K562 (cell line): ENCODE results near the gene RIT1. TPM values are rescaled to one million over a fixed set of nuclear protein-coding genes. Genes with fewer than 3 reads are reported as not detected.

Experiments used
- BRF1 ChIP-seq: IDR thresholded peaks from 3 replicates; pipeline ENCODE4 v1.6.1; 2011; ENCODE audit warnings: borderline replicate concordance, mild to moderate bottlenecking; ENCODE audit not compliant: insufficient read length; ENCODE audit errors: extremely low read depth
- ELF4 ChIP-seq: fragments of 450-650 bp; formaldehyde crosslinking; IDR thresholded peaks from 2 replicates; pipeline ENCODE4 v1.4.0; 2022; ENCODE audit warnings: missing genetic modification characterization
- FOSL1 ChIP-seq: fragments of 200-800 bp; sonication (Bioruptor generic); conservative IDR thresholded peaks from 2 replicates; pipeline ENCODE4 v1.6.1; 2016; ENCODE audit warnings: missing genetic modification characterization, missing compliant biosample characterization
- IRF2 ChIP-seq: sonication (generic); formaldehyde crosslinking; IDR thresholded peaks from 2 replicates; pipeline ENCODE4 v1.8.1; 2022; ENCODE audit warnings: mild to moderate bottlenecking, missing genetic modification reagents
- LEF1 ChIP-seq: fragments of 450-650 bp; IDR thresholded peaks from 2 replicates; pipeline ENCODE4 v1.6.1; 2016; ENCODE audit warnings: mild to moderate bottlenecking
- NR4A1 ChIP-seq, 2 experiments: fragments of 250-450 bp in 1 of 2; fragments of 450-650 bp in 1 of 2; sonication (Bioruptor Pico) in 1 of 2; IDR thresholded peaks; 2 replicates each; pipeline versions ENCODE4 v1.4.0 to v1.6.1; 2016 to 2020; ENCODE audit warnings: mild to moderate bottlenecking in 2 of 2, missing compliant biosample characterization in 1 of 2, missing genetic modification characterization in 1 of 2, moderate library complexity in 1 of 2
- RUNX1 ChIP-seq: sonication (generic); IDR thresholded peaks from 2 replicates; pipeline ENCODE4 v1.6.1; 2016; ENCODE audit warnings: antibody characterized with exemption, low read depth
- SRSF3 ChIP-seq: fragments of 200-400 bp; formaldehyde crosslinking; IDR thresholded peaks from 2 replicates; pipeline ENCODE4 v1.6.1; 2016; ENCODE audit warnings: mild to moderate bottlenecking, low read length, moderate library complexity; ENCODE audit not compliant: insufficient read depth
- ZC3H8 ChIP-seq: fragments of 450-650 bp; IDR thresholded peaks from 2 replicates; pipeline ENCODE4 v1.6.1; 2017
- ZNF24 ChIP-seq: fragments of 450-650 bp; IDR thresholded peaks from 2 replicates; pipeline ENCODE4 v1.6.1; 2016
- ZNF253 ChIP-seq: fragments of 250-450 bp; sonication (Bioruptor Pico); conservative IDR thresholded peaks from 2 replicates; pipeline ENCODE4 v1.6.1; 2021; ENCODE audit warnings: mild to moderate bottlenecking
- ZNF280B ChIP-seq: fragments of 250-450 bp; sonication (Bioruptor Pico); IDR thresholded peaks from 2 replicates; pipeline ENCODE4 v1.5.1; 2021; ENCODE audit warnings: mild to moderate bottlenecking
- ZNF384 ChIP-seq: IDR thresholded peaks from 2 replicates; pipeline ENCODE4 v1.6.1; 2012; ENCODE audit warnings: low read depth, low read length, improper control_type of control experiment
- ZNF398 ChIP-seq: fragments of 250-450 bp; sonication (Bioruptor Pico); IDR thresholded peaks from 2 replicates; pipeline ENCODE4 v1.8.0; 2021; ENCODE audit warnings: moderate library complexity, mild to moderate bottlenecking, inconsistent platforms
- polyA plus RNA-seq, 8 experiments: library from polyadenylated mRNA; depleted of rRNA in 4 of 8; stranded (reverse) in 5 of 8; unstranded in 3 of 8; fragments of >200 nt; fragmentation: Nextera tagmentation in 2 of 8; fragmentation: Illumina TruSeq in 1 of 8; extraction: Ambion mirVana in 2 of 8; extraction: Trizol in 1 of 8; gene quantifications; 2 replicates each; pipeline versions ENCODE4 v1.2.1 to v1.2.3, GENCODE V29; 2011 to 2014; ENCODE audit warnings: inconsistent platforms in 1 of 8, missing spikeins in 1 of 8
- total RNA-seq, 7 experiments: library from RNA; depleted of rRNA in 6 of 7; stranded (reverse); fragments of >200 nt in 6 of 7; fragmentation: Illumina TruSeq in 2 of 7; extraction: Trizol in 2 of 7; gene quantifications; 2 replicates each; pipeline versions ENCODE4 v1.2.1 to v1.2.3, GENCODE V29; 2011 to 2021; ENCODE audit warnings: low replicate concordance in 1 of 7
- TF ChIP-seq, protein P1 (sequence below): sonication (generic); formaldehyde crosslinking; IDR thresholded peaks from 2 replicates; pipeline ENCODE4 v1.8.0; 2023; ENCODE audit warnings: missing genetic modification reagents, mild to moderate bottlenecking, borderline replicate concordance

The RIT1 gene
- total and polyA plus RNA-seq, 9 of the 15 experiments (the other 6 are each of a cell fraction or from before 2014, with no cell fraction given) = 13.5 to 57.6 (median 22.9) TPM

- TF ChIP-seq IRF2 (CRISPR knock-in tag) (no peak), FOSL1 (tag) (peak; percentile 68), NR4A1 (CRISPR knock-in tag; IDR thresholded peaks at IDR 0.05) (no peak), NR4A1 (tag; IDR thresholded peaks at IDR 0.05) (no peak), LEF1 (0 out of 2 replicates have a peak, but pooled peaks have one; percentile 34), BRF1 (no peak), ZNF384 (no peak), ZNF398 (no peak), ZNF253 (CRISPR knock-in tag) (no peak), RUNX1 (no peak), SRSF3 (0 out of 2 replicates have a peak, but pooled peaks have one; percentile 79), ZC3H8 (no peak), ELF4 (CRISPR knock-in tag) (peak; percentile 80), ZNF280B (no peak), ZNF24 (no peak)
- TF ChIP-seq, protein P1, sequence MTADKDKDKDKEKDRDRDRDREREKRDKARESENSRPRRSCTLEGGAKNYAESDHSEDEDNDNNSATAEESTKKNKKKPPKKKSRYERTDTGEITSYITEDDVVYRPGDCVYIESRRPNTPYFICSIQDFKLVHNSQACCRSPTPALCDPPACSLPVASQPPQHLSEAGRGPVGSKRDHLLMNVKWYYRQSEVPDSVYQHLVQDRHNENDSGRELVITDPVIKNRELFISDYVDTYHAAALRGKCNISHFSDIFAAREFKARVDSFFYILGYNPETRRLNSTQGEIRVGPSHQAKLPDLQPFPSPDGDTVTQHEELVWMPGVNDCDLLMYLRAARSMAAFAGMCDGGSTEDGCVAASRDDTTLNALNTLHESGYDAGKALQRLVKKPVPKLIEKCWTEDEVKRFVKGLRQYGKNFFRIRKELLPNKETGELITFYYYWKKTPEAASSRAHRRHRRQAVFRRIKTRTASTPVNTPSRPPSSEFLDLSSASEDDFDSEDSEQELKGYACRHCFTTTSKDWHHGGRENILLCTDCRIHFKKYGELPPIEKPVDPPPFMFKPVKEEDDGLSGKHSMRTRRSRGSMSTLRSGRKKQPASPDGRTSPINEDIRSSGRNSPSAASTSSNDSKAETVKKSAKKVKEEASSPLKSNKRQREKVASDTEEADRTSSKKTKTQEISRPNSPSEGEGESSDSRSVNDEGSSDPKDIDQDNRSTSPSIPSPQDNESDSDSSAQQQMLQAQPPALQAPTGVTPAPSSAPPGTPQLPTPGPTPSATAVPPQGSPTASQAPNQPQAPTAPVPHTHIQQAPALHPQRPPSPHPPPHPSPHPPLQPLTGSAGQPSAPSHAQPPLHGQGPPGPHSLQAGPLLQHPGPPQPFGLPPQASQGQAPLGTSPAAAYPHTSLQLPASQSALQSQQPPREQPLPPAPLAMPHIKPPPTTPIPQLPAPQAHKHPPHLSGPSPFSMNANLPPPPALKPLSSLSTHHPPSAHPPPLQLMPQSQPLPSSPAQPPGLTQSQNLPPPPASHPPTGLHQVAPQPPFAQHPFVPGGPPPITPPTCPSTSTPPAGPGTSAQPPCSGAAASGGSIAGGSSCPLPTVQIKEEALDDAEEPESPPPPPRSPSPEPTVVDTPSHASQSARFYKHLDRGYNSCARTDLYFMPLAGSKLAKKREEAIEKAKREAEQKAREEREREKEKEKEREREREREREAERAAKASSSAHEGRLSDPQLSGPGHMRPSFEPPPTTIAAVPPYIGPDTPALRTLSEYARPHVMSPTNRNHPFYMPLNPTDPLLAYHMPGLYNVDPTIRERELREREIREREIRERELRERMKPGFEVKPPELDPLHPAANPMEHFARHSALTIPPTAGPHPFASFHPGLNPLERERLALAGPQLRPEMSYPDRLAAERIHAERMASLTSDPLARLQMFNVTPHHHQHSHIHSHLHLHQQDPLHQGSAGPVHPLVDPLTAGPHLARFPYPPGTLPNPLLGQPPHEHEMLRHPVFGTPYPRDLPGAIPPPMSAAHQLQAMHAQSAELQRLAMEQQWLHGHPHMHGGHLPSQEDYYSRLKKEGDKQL (CRISPR knock-in tag) = no peak
Observed at GRCh38 chr1:155934097-155934935, 23.2 kb upstream of the RIT1 start, which contains the start of gene KHDC4 (continued).
